ENCODE measurements around the gene UNC13A. TPM values are rescaled to one million over a fixed set of nuclear protein-coding genes. Genes with fewer than 3 reads are reported as not detected.

Gene UNC13A
- total RNA-seq, 6 donors from 2014 or later, result under 0.01 to 0.54 (median 0.33) TPM; not detected in 1

- Histone ChIP-seq H3K27ac (no peak overlapping the region), H3K9me3 (no peaks in the 10 kb centered on the region), H3K4me1 (peaks cover 23 to 46% (median 27%) of the 10 kb centered on the region in 4 donors), H3K27me3 (no peaks in the 10 kb centered on the region), H3K4me3 (no peak overlapping the region), H3K36me3 (peaks cover 11 to 85% (median 66%) of the 10 kb centered on the region in 4 donors)
- DNase-seq (no peak), ATAC-seq (ENCODE audit: low FRiP score in 2 of 2) (no peak)
- TF ChIP-seq EP300 (IDR thresholded peaks at IDR 0.05), result no peak
- no peak for TF ChIP-seq POLR2A (IDR thresholded peaks at IDR 0.05)
- TF ChIP-seq CTCF (IDR thresholded peaks at IDR 0.05), result no peak
- TF ChIP-seq POLR2AphosphoS5 (IDR thresholded peaks at IDR 0.05), result no peak
- WGBS, 2 donors, result 78 to 87% methylated on average over 8 to 14 of the region's 21 CpGs
Measured at GRCh38 chr19:17725422-17726078, 37.4 kb upstream of the UNC13A start.

GRCh38 chr19:17724655-17725054 lies 36.5 kb upstream of the UNC13A start:
- no peak for DNase-seq
- no peak for ATAC-seq (ENCODE audit: low FRiP score in 2 of 2)
- WGBS, 2 donors, result 97 to 98% methylated on average over 5 to 7 of the region's 7 CpGs
- Histone ChIP-seq H3K4me1 (peaks cover 29 to 54% (median 32%) of the 10 kb centered on the region in 4 donors), H3K27me3 (no peaks in the 10 kb centered on the region), H3K27ac (no peak overlapping the region), H3K4me3 (no peak overlapping the region), H3K9me3 (no peaks in the 10 kb centered on the region), H3K36me3 (peaks cover 11 to 76% (median 58%) of the 10 kb centered on the region in 4 donors)
- TF ChIP-seq EP300 (IDR thresholded peaks at IDR 0.05) (no peak), POLR2AphosphoS5 (IDR thresholded peaks at IDR 0.05) (no peak), POLR2A (IDR thresholded peaks at IDR 0.05) (no peak), CTCF (IDR thresholded peaks at IDR 0.05) (no peak)

GRCh38 chr19:17722655-17723240 lies 34.6 kb upstream of the UNC13A start:
- Histone ChIP-seq H3K4me1 (peaks cover 42 to 53% (median 45%) of the 10 kb centered on the region in 4 donors), H3K36me3 (peaks cover 11 to 57% (median 40%) of the 10 kb centered on the region in 4 donors), H3K27me3 (no peaks in the 10 kb centered on the region), H3K27ac (peak overlapping the region in 3 of 4 donors; percentile 23 to 73 (median 36)), H3K4me3 (no peak overlapping the region), H3K9me3 (no peaks in the 10 kb centered on the region)
- DNase-seq (peak in 1 of 2 donors; percentile 59), ATAC-seq (ENCODE audit: low FRiP score in 2 of 2) (no peak)
- 71 to 81% methylated on average over 11 to 12 of the region's 12 CpGs for WGBS, 2 donors
- TF ChIP-seq CTCF (IDR thresholded peaks at IDR 0.05) (no peak), POLR2A (IDR thresholded peaks at IDR 0.05) (no peak), POLR2AphosphoS5 (IDR thresholded peaks at IDR 0.05) (no peak), EP300 (IDR thresholded peaks at IDR 0.05) (no peak)

- ATAC-seq (ENCODE audit: low FRiP score in 2 of 2), result peak; percentile 61 to 69
- Histone ChIP-seq H3K27me3 (no peaks in the 10 kb centered on the region), H3K4me1 (peaks cover 49 to 59% (median 54%) of the 10 kb centered on the region in 4 donors), H3K27ac (peak overlapping the region; percentile 73 to 89 (median 82)), H3K36me3 (peaks cover 4 to 47% (median 31%) of the 10 kb centered on the region in 4 donors), H3K4me3 (peak overlapping the region in 1 of 4 donors; percentile 99), H3K9me3 (no peaks in the 10 kb centered on the region)
- TF ChIP-seq EP300 (IDR thresholded peaks at IDR 0.05) (no peak), POLR2A (IDR thresholded peaks at IDR 0.05) (peak in 1 of 4 donors; percentile 27), POLR2AphosphoS5 (IDR thresholded peaks at IDR 0.05) (peak; percentile 54 to 62)
- 44% methylated on average over 8 of the region's 8 CpGs; no CpG with 5 or more reads in 1 of the 2 donors for WGBS, 2 donors
- peak in 1 of 2 donors; percentile 81 for DNase-seq
Measured at GRCh38 chr19:17721821-17722220, 33.7 kb upstream of the UNC13A start.

GRCh38 chr19:17721111-17721628 lies 33.0 kb upstream of the UNC13A start:
- Histone ChIP-seq H3K27me3 (no peaks in the 10 kb centered on the region), H3K4me3 (peak overlapping the region; percentile 76 to 99 (median 97)), H3K27ac (peak overlapping the region; percentile 73 to 89 (median 82)), H3K36me3 (peaks cover 4 to 41% (median 25%) of the 10 kb centered on the region in 4 donors), H3K4me1 (peaks cover 49 to 60% (median 54%) of the 10 kb centered on the region in 4 donors), H3K9me3 (no peaks in the 10 kb centered on the region)
- DNase-seq, result no peak
- peak in 1 of 2 donors; percentile 2 for ATAC-seq (ENCODE audit: low FRiP score in 2 of 2)
- TF ChIP-seq EP300 (IDR thresholded peaks at IDR 0.05) (no peak), POLR2AphosphoS5 (IDR thresholded peaks at IDR 0.05) (no peak), CTCF (IDR thresholded peaks at IDR 0.05) (no peak)
- WGBS, 2 donors, result 67 to 72% methylated on average over 12 of the region's 12 CpGs

Measured in upper lobe of left lung (tissue), 6 donors.